HEK293 (cell line): ENCODE measurements around the gene SLC37A4.

Source experiments
- CTCF ChIA-PET: fragments of 350-600 bp; formaldehyde crosslinking; extraction: SDS; loops from one replicate; lab custom pipeline; 2021; ENCODE audit warnings: antibody characterized with exemption; lab: Yijun Ruan, JAX
- POLR2A ChIA-PET: fragments of 300-600 bp; formaldehyde crosslinking; extraction: SDS; loops from one replicate; lab custom pipeline; 2020; ENCODE audit warnings: antibody characterized with exemption, inconsistent platforms; lab: Yijun Ruan, JAX
- H3K27ac ChIP-seq: fragments of 200-500 bp; sonication (Bioruptor generic); 2 replicates; pipeline ENCODE4 v1.5.1; 2014; ENCODE audit warnings: low read depth, low read length, control low read depth, inconsistent platforms; ENCODE audit errors: extremely low read depth
- H3K36me3 ChIP-seq, 2 experiments: fragments of 200-500 bp in 1 of 2; sonication (Bioruptor generic) in 1 of 2; 1 replicate in 1 of 2; 2 replicates in 1 of 2; pipeline ENCODE4 v1.5.1; 2014 to 2017; ENCODE audit warnings: inconsistent platforms in 2 of 2, low read length in 2 of 2; ENCODE audit not compliant: control insufficient read depth in 2 of 2, insufficient read depth in 1 of 2
- H3K4me1 ChIP-seq: fragments of 200-500 bp; sonication (Bioruptor generic); 2 replicates; pipeline ENCODE4 v1.5.1; 2014; ENCODE audit warnings: mild to moderate bottlenecking, low read length, inconsistent platforms; ENCODE audit not compliant: control insufficient read depth, insufficient read depth
- H3K4me3 ChIP-seq: 2 replicates; pipeline ENCODE4 v1.5.1; 2011; ENCODE audit warnings: low read depth, mild to moderate bottlenecking, control low read depth, low read length, moderate library complexity
- H3K9me3 ChIP-seq: fragments of 200-500 bp; sonication (Bioruptor generic); 2 replicates; pipeline ENCODE4 v1.5.1; 2014; ENCODE audit warnings: low read depth, low read length, inconsistent platforms; ENCODE audit not compliant: control insufficient read depth, insufficient read depth
- GFI1B ChIP-seq: fragments of 450-650 bp; formaldehyde crosslinking; IDR thresholded peaks from 2 replicates; pipeline ENCODE4 v1.5.1; 2016; ENCODE audit warnings: missing biosample characterization, missing genetic modification characterization
- GLIS2 ChIP-seq: fragments of 450-650 bp; formaldehyde crosslinking; IDR thresholded peaks from 2 replicates; pipeline ENCODE4 v1.5.1; 2016; ENCODE audit warnings: missing biosample characterization, missing genetic modification characterization
- WT1 ChIP-seq: fragments of 450-650 bp; formaldehyde crosslinking; IDR thresholded peaks from 2 replicates; pipeline ENCODE4 v1.5.1; 2016; ENCODE audit warnings: missing biosample characterization, missing genetic modification characterization
- ZBTB1 ChIP-seq: fragments of 450-650 bp; formaldehyde crosslinking; IDR thresholded peaks from 2 replicates; pipeline ENCODE4 v1.5.1; 2016; ENCODE audit warnings: missing biosample characterization, missing genetic modification characterization
- ZFP37 ChIP-seq: fragments of 450-650 bp; formaldehyde crosslinking; IDR thresholded peaks from 2 replicates; pipeline ENCODE4 v1.5.1; 2016; ENCODE audit warnings: missing biosample characterization, missing genetic modification characterization
- ZFP41 ChIP-seq: fragments of 450-650 bp; formaldehyde crosslinking; IDR thresholded peaks from 2 replicates; pipeline ENCODE4 v1.5.1; 2016; ENCODE audit warnings: missing biosample characterization, missing genetic modification characterization, borderline replicate concordance
- ZNF133 ChIP-seq: fragments of 450-650 bp; formaldehyde crosslinking; IDR thresholded peaks from 2 replicates; pipeline ENCODE4 v1.5.1; 2016; ENCODE audit warnings: missing biosample characterization, missing genetic modification characterization
- ZNF248 ChIP-seq: fragments of 450-650 bp; formaldehyde crosslinking; IDR thresholded peaks from 2 replicates; pipeline ENCODE4 v1.5.1; 2017; ENCODE audit warnings: missing biosample characterization, missing genetic modification characterization
- ZNF391 ChIP-seq: fragments of 450-650 bp; formaldehyde crosslinking; IDR thresholded peaks from 2 replicates; pipeline ENCODE4 v1.5.1; 2016; ENCODE audit warnings: low read depth, missing biosample characterization, missing genetic modification characterization, borderline replicate concordance
- ZNF404 ChIP-seq: fragments of 450-650 bp; formaldehyde crosslinking; IDR thresholded peaks from 2 replicates; pipeline ENCODE4 v1.5.1; 2017; ENCODE audit warnings: missing biosample characterization, missing genetic modification characterization
- ZNF473 ChIP-seq: fragments of 450-650 bp; formaldehyde crosslinking; IDR thresholded peaks from 2 replicates; pipeline ENCODE4 v1.5.1; 2017; ENCODE audit warnings: missing biosample characterization, missing genetic modification characterization
- ZNF510 ChIP-seq: fragments of 450-650 bp; formaldehyde crosslinking; IDR thresholded peaks from 2 replicates; pipeline ENCODE4 v1.5.1; 2018; ENCODE audit warnings: mild to moderate bottlenecking, missing genetic modification characterization, missing biosample characterization; ENCODE audit not compliant: insufficient replicate concordance
- ZNF529 ChIP-seq: fragments of 450-650 bp; formaldehyde crosslinking; IDR thresholded peaks from 2 replicates; pipeline ENCODE4 v1.5.1; 2017; ENCODE audit warnings: missing genetic modification characterization, missing biosample characterization; ENCODE audit not compliant: insufficient replicate concordance
- ZNF544 ChIP-seq: fragments of 450-650 bp; formaldehyde crosslinking; IDR thresholded peaks from 2 replicates; pipeline ENCODE4 v1.5.0; 2017; ENCODE audit warnings: missing biosample characterization, missing genetic modification characterization
- ZNF776 ChIP-seq: fragments of 450-650 bp; formaldehyde crosslinking; IDR thresholded peaks from 2 replicates; pipeline ENCODE4 v1.5.0; 2017; ENCODE audit warnings: missing biosample characterization, missing genetic modification characterization, borderline replicate concordance
- ZSCAN30 ChIP-seq: fragments of 450-650 bp; IDR thresholded peaks from 2 replicates; pipeline ENCODE4 v1.5.1; 2018; ENCODE audit warnings: missing biosample characterization, mild to moderate bottlenecking, missing genetic modification characterization, moderate library complexity
- TF ChIP-seq, protein P1 (sequence below): fragments of 450-650 bp; formaldehyde crosslinking; IDR thresholded peaks from 2 replicates; pipeline ENCODE4 v1.5.1; 2016; ENCODE audit warnings: missing biosample characterization, missing genetic modification characterization
- TF ChIP-seq, protein P2 (sequence below): fragments of 450-650 bp; formaldehyde crosslinking; IDR thresholded peaks from 2 replicates; pipeline ENCODE4 v1.5.1; 2016; ENCODE audit warnings: missing biosample characterization, missing genetic modification characterization
- TF ChIP-seq, protein P3 (sequence below): fragments of 450-650 bp; formaldehyde crosslinking; IDR thresholded peaks from 2 replicates; pipeline ENCODE4 v1.5.1; 2017; ENCODE audit warnings: missing biosample characterization, missing genetic modification characterization
- TF ChIP-seq, protein P4 (sequence below): fragments of 450-650 bp; IDR thresholded peaks from 2 replicates; pipeline ENCODE4 v1.5.1; 2018; ENCODE audit warnings: missing biosample characterization, mild to moderate bottlenecking, missing genetic modification characterization
- TF ChIP-seq, protein P5 (sequence below): fragments of 450-650 bp; formaldehyde crosslinking; IDR thresholded peaks from 2 replicates; pipeline ENCODE4 v1.5.1; 2017; ENCODE audit warnings: missing biosample characterization, mild to moderate bottlenecking, missing genetic modification characterization, moderate library complexity
- TF ChIP-seq, protein P6 (sequence below): fragments of 450-650 bp; formaldehyde crosslinking; IDR thresholded peaks from 2 replicates; pipeline ENCODE4 v1.5.1; 2016; ENCODE audit warnings: missing biosample characterization, missing genetic modification characterization
- TF ChIP-seq, protein P7 (sequence below): fragments of 450-650 bp; formaldehyde crosslinking; IDR thresholded peaks from 2 replicates; pipeline ENCODE4 v1.5.1; 2017; ENCODE audit warnings: missing biosample characterization, missing genetic modification characterization

The SLC37A4 gene

DNA sequence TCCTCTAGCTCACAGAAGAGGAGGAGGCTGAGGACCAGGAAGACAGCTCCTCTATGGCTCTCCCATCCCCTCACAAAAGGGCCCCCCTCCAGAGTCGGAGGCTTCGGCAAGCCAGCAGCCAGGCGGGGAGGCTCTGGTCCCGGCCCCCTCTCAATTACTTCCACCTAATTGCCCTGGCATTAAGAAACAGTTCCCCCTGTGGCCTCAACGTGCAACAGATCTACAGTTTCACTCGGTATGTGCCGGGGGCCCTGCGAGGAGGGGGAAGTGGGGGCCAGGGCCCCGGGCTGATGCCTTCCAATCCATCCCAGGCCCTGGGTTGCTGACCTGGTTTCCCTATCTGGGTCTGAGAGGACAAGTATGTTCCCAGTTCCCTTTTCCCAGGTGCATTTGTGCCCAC is 51.2 kb downstream of the SLC37A4 start (continued):
- TF ChIP-seq, protein P1, sequence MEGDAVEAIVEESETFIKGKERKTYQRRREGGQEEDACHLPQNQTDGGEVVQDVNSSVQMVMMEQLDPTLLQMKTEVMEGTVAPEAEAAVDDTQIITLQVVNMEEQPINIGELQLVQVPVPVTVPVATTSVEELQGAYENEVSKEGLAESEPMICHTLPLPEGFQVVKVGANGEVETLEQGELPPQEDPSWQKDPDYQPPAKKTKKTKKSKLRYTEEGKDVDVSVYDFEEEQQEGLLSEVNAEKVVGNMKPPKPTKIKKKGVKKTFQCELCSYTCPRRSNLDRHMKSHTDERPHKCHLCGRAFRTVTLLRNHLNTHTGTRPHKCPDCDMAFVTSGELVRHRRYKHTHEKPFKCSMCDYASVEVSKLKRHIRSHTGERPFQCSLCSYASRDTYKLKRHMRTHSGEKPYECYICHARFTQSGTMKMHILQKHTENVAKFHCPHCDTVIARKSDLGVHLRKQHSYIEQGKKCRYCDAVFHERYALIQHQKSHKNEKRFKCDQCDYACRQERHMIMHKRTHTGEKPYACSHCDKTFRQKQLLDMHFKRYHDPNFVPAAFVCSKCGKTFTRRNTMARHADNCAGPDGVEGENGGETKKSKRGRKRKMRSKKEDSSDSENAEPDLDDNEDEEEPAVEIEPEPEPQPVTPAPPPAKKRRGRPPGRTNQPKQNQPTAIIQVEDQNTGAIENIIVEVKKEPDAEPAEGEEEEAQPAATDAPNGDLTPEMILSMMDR (tag by site-specific recombination) = 0 out of 2 replicates have a peak, but pooled peaks have one; percentile 13
- TF ChIP-seq, all 188 proteins: peak for 8

DNA sequence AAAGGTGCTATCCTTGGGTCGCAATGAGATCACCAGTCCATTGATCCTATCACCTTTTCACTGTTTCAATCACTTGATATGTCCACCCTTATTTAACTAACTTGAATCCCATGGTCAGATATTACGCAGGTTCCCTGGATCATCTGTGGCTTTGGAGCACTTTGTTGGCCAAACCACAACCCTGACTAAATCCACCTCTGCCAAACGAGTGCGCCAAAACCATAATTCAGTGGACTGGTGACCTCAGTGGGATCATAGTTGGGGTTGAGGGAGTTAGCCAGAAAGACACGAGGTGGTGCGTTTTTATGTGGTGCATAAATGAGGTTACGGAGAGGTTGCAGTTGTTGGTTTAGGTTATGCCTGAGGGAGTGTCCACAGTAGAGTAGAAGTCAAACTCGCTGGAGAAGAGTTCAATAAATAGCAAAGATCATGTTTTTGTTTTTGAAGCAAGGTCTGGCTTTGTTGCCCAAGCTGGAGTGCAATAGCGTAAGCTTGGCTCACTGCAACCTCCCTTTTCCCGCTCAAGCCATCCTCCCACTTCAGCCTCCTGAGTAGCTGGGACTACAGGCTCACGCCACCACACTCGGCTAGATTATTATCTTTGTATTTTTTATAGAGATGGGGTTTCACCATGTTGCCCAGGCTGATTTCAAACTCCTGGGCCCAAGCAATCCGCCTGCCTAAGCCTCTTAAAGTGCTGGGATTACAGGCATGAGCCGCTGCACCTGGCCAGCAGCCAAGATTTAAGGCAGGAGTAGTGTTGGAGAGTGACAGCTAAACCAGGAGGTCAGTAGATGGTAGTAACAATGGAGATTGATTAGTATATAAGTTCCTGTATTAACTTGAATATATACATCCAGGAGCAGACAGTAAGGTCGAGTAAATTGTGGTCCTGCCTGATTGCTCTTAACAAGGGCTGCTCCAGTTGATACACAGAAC is 54.6 kb downstream of the SLC37A4 start:
- CTCF ChIA-PET = interaction anchor here (0.6 kb wide), 2 partner anchors 37 to 49 kb away, joined by 3 read pairs; no protein-coding TSS in a partner anchor
- no peaks in the 10 kb centered on the region for H3K36me3 ChIP-seq
- TF ChIP-seq ZNF544 (tag by site-specific recombination) (no peak), ZNF248 (tag by site-specific recombination) (no peak), ZBTB1 (tag by site-specific recombination) (no peak), ZNF776 (tag by site-specific recombination) (no peak), ZNF529 (tag by site-specific recombination) (no peak), ZNF510 (tag by site-specific recombination) (no peak), ZFP41 (no peak), ZNF404 (no peak), GFI1B (tag by site-specific recombination) (0 out of 2 replicates have a peak, but pooled peaks have one; percentile 30), ZNF133 (tag by site-specific recombination) (no peak), ZNF391 (tag by site-specific recombination) (no peak), ZNF473 (tag by site-specific recombination) (no peak), GLIS2 (tag by site-specific recombination) (no peak), WT1 (tag by site-specific recombination) (0 out of 2 replicates have a peak, but pooled peaks have one; percentile 19), ZSCAN30 (tag by site-specific recombination) (no peak), ZFP37 (tag by site-specific recombination) (no peak)
- TF ChIP-seq, protein P2, sequence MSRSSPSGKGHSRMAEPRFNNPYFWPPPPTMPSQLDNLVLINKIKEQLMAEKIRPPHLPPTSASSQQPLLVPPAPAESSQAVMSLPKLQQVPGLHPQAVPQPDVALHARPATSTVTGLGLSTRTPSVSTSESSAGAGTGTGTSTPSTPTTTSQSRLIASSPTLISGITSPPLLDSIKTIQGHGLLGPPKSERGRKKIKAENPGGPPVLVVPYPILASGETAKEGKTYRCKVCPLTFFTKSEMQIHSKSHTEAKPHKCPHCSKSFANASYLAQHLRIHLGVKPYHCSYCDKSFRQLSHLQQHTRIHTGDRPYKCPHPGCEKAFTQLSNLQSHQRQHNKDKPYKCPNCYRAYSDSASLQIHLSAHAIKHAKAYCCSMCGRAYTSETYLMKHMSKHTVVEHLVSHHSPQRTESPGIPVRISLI (tag by site-specific recombination) = no peak
- TF ChIP-seq, protein P3, sequence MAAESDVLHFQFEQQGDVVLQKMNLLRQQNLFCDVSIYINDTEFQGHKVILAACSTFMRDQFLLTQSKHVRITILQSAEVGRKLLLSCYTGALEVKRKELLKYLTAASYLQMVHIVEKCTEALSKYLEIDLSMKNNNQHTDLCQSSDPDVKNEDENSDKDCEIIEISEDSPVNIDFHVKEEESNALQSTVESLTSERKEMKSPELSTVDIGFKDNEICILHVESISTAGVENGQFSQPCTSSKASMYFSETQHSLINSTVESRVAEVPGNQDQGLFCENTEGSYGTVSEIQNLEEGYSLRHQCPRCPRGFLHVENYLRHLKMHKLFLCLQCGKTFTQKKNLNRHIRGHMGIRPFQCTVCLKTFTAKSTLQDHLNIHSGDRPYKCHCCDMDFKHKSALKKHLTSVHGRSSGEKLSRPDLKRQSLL (tag by site-specific recombination) = no peak
- TF ChIP-seq, protein P4, sequence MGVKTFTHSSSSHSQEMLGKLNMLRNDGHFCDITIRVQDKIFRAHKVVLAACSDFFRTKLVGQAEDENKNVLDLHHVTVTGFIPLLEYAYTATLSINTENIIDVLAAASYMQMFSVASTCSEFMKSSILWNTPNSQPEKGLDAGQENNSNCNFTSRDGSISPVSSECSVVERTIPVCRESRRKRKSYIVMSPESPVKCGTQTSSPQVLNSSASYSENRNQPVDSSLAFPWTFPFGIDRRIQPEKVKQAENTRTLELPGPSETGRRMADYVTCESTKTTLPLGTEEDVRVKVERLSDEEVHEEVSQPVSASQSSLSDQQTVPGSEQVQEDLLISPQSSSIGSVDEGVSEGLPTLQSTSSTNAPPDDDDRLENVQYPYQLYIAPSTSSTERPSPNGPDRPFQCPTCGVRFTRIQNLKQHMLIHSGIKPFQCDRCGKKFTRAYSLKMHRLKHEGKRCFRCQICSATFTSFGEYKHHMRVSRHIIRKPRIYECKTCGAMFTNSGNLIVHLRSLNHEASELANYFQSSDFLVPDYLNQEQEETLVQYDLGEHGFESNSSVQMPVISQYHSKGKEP = peak; percentile 12; the same call in 1 of the 2 replicates
- TF ChIP-seq, protein P5, sequence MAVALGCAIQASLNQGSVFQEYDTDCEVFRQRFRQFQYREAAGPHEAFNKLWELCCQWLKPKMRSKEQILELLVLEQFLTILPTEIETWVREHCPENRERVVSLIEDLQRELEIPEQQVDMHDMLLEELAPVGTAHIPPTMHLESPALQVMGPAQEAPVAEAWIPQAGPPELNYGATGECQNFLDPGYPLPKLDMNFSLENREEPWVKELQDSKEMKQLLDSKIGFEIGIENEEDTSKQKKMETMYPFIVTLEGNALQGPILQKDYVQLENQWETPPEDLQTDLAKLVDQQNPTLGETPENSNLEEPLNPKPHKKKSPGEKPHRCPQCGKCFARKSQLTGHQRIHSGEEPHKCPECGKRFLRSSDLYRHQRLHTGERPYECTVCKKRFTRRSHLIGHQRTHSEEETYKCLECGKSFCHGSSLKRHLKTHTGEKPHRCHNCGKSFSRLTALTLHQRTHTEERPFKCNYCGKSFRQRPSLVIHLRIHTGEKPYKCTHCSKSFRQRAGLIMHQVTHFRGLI (tag by site-specific recombination) = no peak
- TF ChIP-seq, protein P6, sequence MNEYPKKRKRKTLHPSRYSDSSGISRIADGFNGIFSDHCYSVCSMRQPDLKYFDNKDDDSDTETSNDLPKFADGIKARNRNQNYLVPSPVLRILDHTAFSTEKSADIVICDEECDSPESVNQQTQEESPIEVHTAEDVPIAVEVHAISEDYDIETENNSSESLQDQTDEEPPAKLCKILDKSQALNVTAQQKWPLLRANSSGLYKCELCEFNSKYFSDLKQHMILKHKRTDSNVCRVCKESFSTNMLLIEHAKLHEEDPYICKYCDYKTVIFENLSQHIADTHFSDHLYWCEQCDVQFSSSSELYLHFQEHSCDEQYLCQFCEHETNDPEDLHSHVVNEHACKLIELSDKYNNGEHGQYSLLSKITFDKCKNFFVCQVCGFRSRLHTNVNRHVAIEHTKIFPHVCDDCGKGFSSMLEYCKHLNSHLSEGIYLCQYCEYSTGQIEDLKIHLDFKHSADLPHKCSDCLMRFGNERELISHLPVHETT (tag by site-specific recombination) = no peak
- TF ChIP-seq, protein P7, sequence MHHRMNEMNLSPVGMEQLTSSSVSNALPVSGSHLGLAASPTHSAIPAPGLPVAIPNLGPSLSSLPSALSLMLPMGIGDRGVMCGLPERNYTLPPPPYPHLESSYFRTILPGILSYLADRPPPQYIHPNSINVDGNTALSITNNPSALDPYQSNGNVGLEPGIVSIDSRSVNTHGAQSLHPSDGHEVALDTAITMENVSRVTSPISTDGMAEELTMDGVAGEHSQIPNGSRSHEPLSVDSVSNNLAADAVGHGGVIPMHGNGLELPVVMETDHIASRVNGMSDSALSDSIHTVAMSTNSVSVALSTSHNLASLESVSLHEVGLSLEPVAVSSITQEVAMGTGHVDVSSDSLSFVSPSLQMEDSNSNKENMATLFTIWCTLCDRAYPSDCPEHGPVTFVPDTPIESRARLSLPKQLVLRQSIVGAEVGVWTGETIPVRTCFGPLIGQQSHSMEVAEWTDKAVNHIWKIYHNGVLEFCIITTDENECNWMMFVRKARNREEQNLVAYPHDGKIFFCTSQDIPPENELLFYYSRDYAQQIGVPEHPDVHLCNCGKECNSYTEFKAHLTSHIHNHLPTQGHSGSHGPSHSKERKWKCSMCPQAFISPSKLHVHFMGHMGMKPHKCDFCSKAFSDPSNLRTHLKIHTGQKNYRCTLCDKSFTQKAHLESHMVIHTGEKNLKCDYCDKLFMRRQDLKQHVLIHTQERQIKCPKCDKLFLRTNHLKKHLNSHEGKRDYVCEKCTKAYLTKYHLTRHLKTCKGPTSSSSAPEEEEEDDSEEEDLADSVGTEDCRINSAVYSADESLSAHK = no peak

More for the DNA sequence above, 54.6 kb downstream of the SLC37A4 start:
- Histone ChIP-seq H3K4me1 (no peaks in the 10 kb centered on the region), H3K27ac (no peak overlapping the region), H3K4me3 (no peak overlapping the region), H3K9me3 (no peaks in the 10 kb centered on the region)
- POLR2A ChIA-PET = no interaction called here
